ENCODE data around the gene MPV17L.
"Not testable (repeated sequence)": the region's sequence is repeated elsewhere in the genome, so short reads cannot be mapped to it uniquely, and the experiment has no call there.

MPV17L gene

GRCh38 chr16:15451098-15451731 is 55.7 kb downstream of the MPV17L start:
- TF ChIP-seq, protein P1, sequence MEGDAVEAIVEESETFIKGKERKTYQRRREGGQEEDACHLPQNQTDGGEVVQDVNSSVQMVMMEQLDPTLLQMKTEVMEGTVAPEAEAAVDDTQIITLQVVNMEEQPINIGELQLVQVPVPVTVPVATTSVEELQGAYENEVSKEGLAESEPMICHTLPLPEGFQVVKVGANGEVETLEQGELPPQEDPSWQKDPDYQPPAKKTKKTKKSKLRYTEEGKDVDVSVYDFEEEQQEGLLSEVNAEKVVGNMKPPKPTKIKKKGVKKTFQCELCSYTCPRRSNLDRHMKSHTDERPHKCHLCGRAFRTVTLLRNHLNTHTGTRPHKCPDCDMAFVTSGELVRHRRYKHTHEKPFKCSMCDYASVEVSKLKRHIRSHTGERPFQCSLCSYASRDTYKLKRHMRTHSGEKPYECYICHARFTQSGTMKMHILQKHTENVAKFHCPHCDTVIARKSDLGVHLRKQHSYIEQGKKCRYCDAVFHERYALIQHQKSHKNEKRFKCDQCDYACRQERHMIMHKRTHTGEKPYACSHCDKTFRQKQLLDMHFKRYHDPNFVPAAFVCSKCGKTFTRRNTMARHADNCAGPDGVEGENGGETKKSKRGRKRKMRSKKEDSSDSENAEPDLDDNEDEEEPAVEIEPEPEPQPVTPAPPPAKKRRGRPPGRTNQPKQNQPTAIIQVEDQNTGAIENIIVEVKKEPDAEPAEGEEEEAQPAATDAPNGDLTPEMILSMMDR (IDR thresholded peaks at IDR 0.05; ENCODE audit: low read depth, low read length, missing control alignments), result no peak
- no peak overlapping the region for H3K4me3 ChIP-seq (replicated peaks; ENCODE audit: low read depth, low read length)
- no peak for DNase-seq (ENCODE audit: extremely low read depth, low read depth)

DNA sequence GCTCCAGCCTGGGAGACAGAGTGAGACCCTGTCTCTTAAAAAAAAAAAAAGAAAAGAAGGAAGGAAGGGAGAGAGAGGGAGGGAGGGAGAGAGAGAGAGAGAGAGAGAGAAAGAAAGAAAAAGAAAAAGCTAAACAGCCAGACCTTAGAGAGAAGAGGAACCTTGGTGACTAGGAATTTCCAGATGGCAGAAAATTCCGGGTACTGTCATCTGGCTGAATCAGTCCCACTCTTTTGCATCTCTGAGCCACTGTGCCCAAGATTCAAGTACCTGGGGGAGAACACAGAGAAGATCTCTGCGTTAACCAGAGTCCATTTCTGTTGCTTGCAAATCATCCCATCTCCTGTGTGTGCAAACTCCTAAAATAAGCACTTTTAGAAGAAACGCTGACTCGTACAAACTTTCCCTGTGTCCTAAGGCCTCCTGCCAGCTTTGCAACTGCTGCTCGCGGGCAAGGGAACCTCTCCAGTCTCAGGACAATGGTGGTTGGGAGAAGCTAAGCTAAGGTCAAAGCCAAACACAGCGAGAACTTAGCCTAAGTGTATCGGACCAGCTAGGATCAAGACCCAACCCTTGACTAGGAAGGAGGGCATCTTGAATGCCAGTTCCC is 56.8 kb downstream of the MPV17L start:
- no peak overlapping the region for H3K4me3 ChIP-seq (replicated peaks; ENCODE audit: low read depth, low read length)
- no peak for DNase-seq (ENCODE audit: extremely low read depth, low read depth)
- TF ChIP-seq, protein P1 (IDR thresholded peaks at IDR 0.05; ENCODE audit: low read depth, low read length, missing control alignments), result no peak

GRCh38 chr16:15453296-15453695 is 57.7 kb downstream of the MPV17L start:
- DNase-seq (ENCODE audit: extremely low read depth, low read depth), result not testable (repeated sequence)

DNA sequence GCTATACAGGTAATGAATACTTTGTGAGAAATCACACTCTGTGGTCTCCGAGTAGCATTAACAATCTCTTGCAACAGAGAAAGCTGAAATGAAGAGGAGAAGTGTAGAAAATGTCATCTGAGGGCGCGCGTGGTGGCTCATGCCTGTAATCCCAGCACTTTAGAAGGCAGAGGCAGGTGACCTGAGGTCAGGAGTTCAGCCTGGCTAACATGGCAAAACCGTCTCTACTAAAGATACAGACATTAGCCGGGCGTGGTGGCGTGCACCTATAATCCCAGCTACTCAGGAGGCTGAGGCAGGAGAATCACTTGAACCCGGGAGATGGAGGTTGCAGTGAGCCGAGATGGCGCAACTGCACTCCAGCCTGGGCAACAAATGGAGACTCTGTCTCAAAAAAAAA is 59.4 kb downstream of the MPV17L start:
- DNase-seq (ENCODE audit: extremely low read depth, low read depth); H3K4me3 ChIP-seq (replicated peaks; ENCODE audit: low read depth, low read length): not testable (repeated sequence)

More at GRCh38 chr16:15453296-15453695, 57.7 kb downstream of the MPV17L start:
- not testable (repeated sequence) for H3K4me3 ChIP-seq (replicated peaks; ENCODE audit: low read depth, low read length)

GRCh38 chr16:15457400-15457799 is 61.8 kb downstream of the MPV17L start:
- no peak for DNase-seq (ENCODE audit: extremely low read depth, low read depth)
- H3K4me3 ChIP-seq (replicated peaks; ENCODE audit: low read depth, low read length), result no peak overlapping the region
- TF ChIP-seq, protein P1 (IDR thresholded peaks at IDR 0.05; ENCODE audit: low read depth, low read length, missing control alignments), result no peak

DNA sequence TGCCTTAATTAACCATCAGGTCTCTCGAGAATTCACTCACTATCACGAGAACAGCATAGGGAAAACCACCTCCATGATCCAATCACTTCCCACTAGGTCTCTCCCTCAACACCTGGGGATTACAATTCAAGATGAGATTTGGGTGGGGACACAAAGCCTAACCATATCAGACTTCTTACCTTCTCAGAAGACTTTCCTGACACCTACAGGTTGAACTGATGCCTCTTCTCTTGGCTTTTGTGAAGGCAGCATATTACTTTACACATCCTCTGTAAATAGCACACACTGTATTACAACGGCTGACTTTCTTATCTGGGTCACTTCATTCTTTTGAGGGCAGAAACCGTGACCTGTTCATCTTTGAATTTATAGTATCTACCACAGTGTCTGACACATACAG is 62.4 kb downstream of the MPV17L start:
- DNase-seq (ENCODE audit: extremely low read depth, low read depth), result no peak
- no peak overlapping the region for H3K4me3 ChIP-seq (replicated peaks; ENCODE audit: low read depth, low read length)
- TF ChIP-seq, protein P1 (IDR thresholded peaks at IDR 0.05; ENCODE audit: low read depth, low read length, missing control alignments), result no peak

GRCh38 chr16:15459791-15460190 is 64.2 kb downstream of the MPV17L start:
- H3K4me3 ChIP-seq (replicated peaks; ENCODE audit: low read depth, low read length), result no peak overlapping the region
- no peak for DNase-seq (ENCODE audit: extremely low read depth, low read depth)
- TF ChIP-seq, protein P1 (IDR thresholded peaks at IDR 0.05; ENCODE audit: low read depth, low read length, missing control alignments), result no peak

DNA sequence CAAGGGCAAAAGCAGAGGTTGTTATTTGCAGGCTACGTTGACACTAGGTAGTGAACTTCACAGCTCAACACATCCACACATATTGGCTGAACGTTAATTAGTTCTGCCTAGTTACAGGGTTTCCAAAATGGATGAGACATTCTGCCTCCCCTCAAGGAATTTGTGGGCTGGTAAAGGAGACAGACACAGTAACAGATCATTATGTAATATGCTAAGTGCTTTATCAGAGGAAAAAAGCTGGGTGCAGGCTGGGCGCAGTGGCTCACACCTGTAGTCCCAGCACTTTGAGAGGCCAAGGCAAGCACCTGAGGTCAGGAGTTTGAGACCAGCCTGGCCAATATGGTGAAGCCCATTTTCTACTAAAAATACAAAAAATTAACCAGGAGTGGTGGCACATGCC is 65.0 kb downstream of the MPV17L start:
- H3K4me3 ChIP-seq (replicated peaks; ENCODE audit: low read depth, low read length), result no peak overlapping the region
- TF ChIP-seq, protein P1 (IDR thresholded peaks at IDR 0.05; ENCODE audit: low read depth, low read length, missing control alignments), result no peak
- DNase-seq (ENCODE audit: extremely low read depth, low read depth), result no peak

Measured in HFF-Myc (cell line).